GM18861 (cell line): Measurements from ENCODE around the gene CSF2RB.
"Not testable (repeated sequence)": the region's sequence is repeated elsewhere in the genome, so short reads cannot be mapped to it uniquely, and the experiment has no call there.

Experiments used
- ATAC-seq: cut with Tn5 transposase; IDR thresholded peaks from one replicate; pipeline ENCODE4 v1.9.1; 2021; ENCODE audit not compliant: unreplicated experiment

The CSF2RB gene

GRCh38 chr22:36961626-36962025 is 48.2 kb downstream of the CSF2RB start:
- no peak for ATAC-seq

- no peak for ATAC-seq
Measured at GRCh38 chr22:36963302-36963701, 49.9 kb downstream of the CSF2RB start.

GRCh38 chr22:36964106-36964505 is 50.7 kb downstream of the CSF2RB start:
- no peak for ATAC-seq

- no peak for ATAC-seq
Measured at GRCh38 chr22:36965696-36966095, 52.3 kb downstream of the CSF2RB start.

GRCh38 chr22:36966851-36967540 is 53.6 kb downstream of the CSF2RB start:
- no peak for ATAC-seq

GRCh38 chr22:36968249-36968964 is 55.0 kb downstream of the CSF2RB start:
- ATAC-seq, result no peak

GRCh38 chr22:36971341-36972125 is 58.1 kb downstream of the CSF2RB start:
- no peak for ATAC-seq

GRCh38 chr22:36976606-36977005 is 63.2 kb downstream of the CSF2RB start:
- ATAC-seq, result peak; percentile 11

GRCh38 chr22:36977401-36977861 is 64.0 kb downstream of the CSF2RB start:
- peak; percentile 66 for ATAC-seq

- no peak for ATAC-seq
Measured at GRCh38 chr22:36977947-36978660, 64.7 kb downstream of the CSF2RB start.

GRCh38 chr22:36979016-36979910 is 65.8 kb downstream of the CSF2RB start:
- ATAC-seq, result no peak

- no peak for ATAC-seq
Measured at GRCh38 chr22:36981247-36981775, 67.9 kb downstream of the CSF2RB start.

- no peak for ATAC-seq
Measured at GRCh38 chr22:36982136-36982535, 68.7 kb downstream of the CSF2RB start.

- ATAC-seq, result no peak
Measured at GRCh38 chr22:36985211-36985889, 71.9 kb downstream of the CSF2RB start.

GRCh38 chr22:36986242-36986821 is 72.9 kb downstream of the CSF2RB start:
- ATAC-seq, result no peak

GRCh38 chr22:36988075-36988832 is 74.8 kb downstream of the CSF2RB start:
- ATAC-seq, result no peak

GRCh38 chr22:36989012-36989411 is 75.6 kb downstream of the CSF2RB start:
- ATAC-seq, result not testable (repeated sequence)
